SU-DHL-6 (cell line): ENCODE results near the gene CHRM2.

Experiments
- H2AFZ ChIP-seq: fragments of 200-600 bp; sonication (generic); 2 replicates; pipeline ENCODE4 v1.6.1; 2014; ENCODE audit warnings: low read depth, mild to moderate bottlenecking, moderate library complexity, mixed read lengths, antibody characterized with exemption, low read length; ENCODE audit not compliant: severe bottlenecking
- H3F3A ChIP-seq: fragments of 200-600 bp; shearing (Covaris generic); 2 replicates; pipeline ENCODE4 v1.6.0; 2016; ENCODE audit warnings: antibody characterized with exemption, mild to moderate bottlenecking; ENCODE audit not compliant: insufficient read depth
- H3K27ac ChIP-seq: fragments of 200-600 bp; sonication (generic); 2 replicates; pipeline ENCODE4 v1.5.1; 2016; ENCODE audit warnings: low read depth, mild to moderate bottlenecking, low read length, moderate library complexity, mixed read lengths
- H3K27me3 ChIP-seq: fragments of 200-600 bp; sonication (generic), shearing (Covaris generic); 2 replicates; pipeline ENCODE4 v1.6.0; 2014; ENCODE audit warnings: mild to moderate bottlenecking, low read length
- H3K36me3 ChIP-seq: fragments of 200-600 bp; sonication (generic); 2 replicates; pipeline ENCODE4 v1.6.1; 2014; ENCODE audit warnings: mild to moderate bottlenecking, low read length, mixed read lengths
- H3K4me2 ChIP-seq: fragments of 300-600, 200-600 bp; shearing (Covaris generic), sonication (generic); 2 replicates; pipeline ENCODE4 v1.6.0; 2014; ENCODE audit warnings: low read length, low read depth, mild to moderate bottlenecking; ENCODE audit not compliant: poor library complexity, severe bottlenecking
- H3K4me3 ChIP-seq: fragments of 200-600 bp; sonication (generic); 2 replicates; pipeline ENCODE4 v1.5.1; 2014; ENCODE audit warnings: antibody characterized with exemption, low read length, mild to moderate bottlenecking, mixed read lengths; ENCODE audit not compliant: insufficient read depth, poor library complexity, severe bottlenecking
- H3K79me2 ChIP-seq: fragments of 200-600 bp; sonication (generic); 2 replicates; pipeline ENCODE4 v1.6.1; 2014; ENCODE audit warnings: mild to moderate bottlenecking, low read length, moderate library complexity; ENCODE audit not compliant: insufficient read depth
- H3K9ac ChIP-seq: fragments of 200-600 bp; sonication (generic); 2 replicates; pipeline ENCODE4 v1.7.0; 2014; ENCODE audit warnings: mild to moderate bottlenecking, low read length
- H3K9me2 ChIP-seq: fragments of 200-600 bp; sonication (generic); replicated peaks from 2 replicates; pipeline ENCODE4 v1.6.1; 2014; ENCODE audit warnings: low read length; ENCODE audit not compliant: insufficient read depth
- H3K9me3 ChIP-seq: fragments of 200-600 bp; sonication (generic); 2 replicates; pipeline ENCODE4 v1.6.1; 2014; ENCODE audit warnings: low read length, mixed read lengths; ENCODE audit not compliant: insufficient read depth
- H4K20me1 ChIP-seq: fragments of 200-600 bp; sonication (generic); 2 replicates; pipeline ENCODE4 v1.6.1; 2014; ENCODE audit warnings: low read depth, mild to moderate bottlenecking, antibody characterized with exemption, low read length, moderate library complexity, mixed read lengths
- EZH2phosphoT487 ChIP-seq: fragments of 200-600 bp; sonication (generic), shearing (Covaris generic); conservative IDR thresholded peaks from 2 replicates; pipeline ENCODE4 v1.6.1; 2018; ENCODE audit warnings: mild to moderate bottlenecking, antibody characterized with exemption, low read length, moderate library complexity, mixed read lengths
- TF ChIP-seq, protein P1 (sequence below): fragments of 200-600 bp; sonication (generic); IDR thresholded peaks from one replicate; pipeline ENCODE4 v1.5.1; 2017; ENCODE audit warnings: antibody characterized with exemption, mild to moderate bottlenecking, low read length, moderate library complexity; ENCODE audit not compliant: insufficient read depth, poor library complexity, severe bottlenecking

Gene CHRM2

DNA sequence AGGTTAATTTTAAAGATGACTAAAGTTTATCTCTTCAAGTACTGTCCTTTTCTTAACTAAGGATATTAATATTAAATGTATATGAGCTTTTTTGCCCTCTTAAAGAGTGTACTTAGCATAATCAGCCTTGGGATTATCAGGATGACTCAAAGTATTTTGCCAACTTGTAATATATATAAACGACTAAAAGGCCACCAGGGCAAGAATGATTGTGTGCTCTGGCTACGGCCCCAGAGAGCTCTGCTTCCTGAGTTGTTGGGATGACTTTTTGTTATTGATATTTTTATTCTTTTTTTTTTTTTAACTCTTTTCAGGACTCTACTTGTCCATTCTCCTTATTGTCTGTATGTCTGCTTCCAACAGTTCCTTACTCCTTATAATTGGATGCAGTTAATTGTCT, 14.8 kb upstream of the CHRM2 start:
- H3K27me3 ChIP-seq = no peaks in the 10 kb centered on the region
- H3K9me2 ChIP-seq = no peaks in the 10 kb centered on the region
- no peaks in the 10 kb centered on the region for H3K9me3 ChIP-seq
- no peak overlapping the region for H2AFZ ChIP-seq
- no peaks in the 10 kb centered on the region for H3K36me3 ChIP-seq
- H3K4me3 ChIP-seq = no peak overlapping the region
- TF ChIP-seq, protein P1, sequence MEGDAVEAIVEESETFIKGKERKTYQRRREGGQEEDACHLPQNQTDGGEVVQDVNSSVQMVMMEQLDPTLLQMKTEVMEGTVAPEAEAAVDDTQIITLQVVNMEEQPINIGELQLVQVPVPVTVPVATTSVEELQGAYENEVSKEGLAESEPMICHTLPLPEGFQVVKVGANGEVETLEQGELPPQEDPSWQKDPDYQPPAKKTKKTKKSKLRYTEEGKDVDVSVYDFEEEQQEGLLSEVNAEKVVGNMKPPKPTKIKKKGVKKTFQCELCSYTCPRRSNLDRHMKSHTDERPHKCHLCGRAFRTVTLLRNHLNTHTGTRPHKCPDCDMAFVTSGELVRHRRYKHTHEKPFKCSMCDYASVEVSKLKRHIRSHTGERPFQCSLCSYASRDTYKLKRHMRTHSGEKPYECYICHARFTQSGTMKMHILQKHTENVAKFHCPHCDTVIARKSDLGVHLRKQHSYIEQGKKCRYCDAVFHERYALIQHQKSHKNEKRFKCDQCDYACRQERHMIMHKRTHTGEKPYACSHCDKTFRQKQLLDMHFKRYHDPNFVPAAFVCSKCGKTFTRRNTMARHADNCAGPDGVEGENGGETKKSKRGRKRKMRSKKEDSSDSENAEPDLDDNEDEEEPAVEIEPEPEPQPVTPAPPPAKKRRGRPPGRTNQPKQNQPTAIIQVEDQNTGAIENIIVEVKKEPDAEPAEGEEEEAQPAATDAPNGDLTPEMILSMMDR = no peak
- TF ChIP-seq EZH2phosphoT487 = no peak
- H4K20me1 ChIP-seq = no peaks in the 10 kb centered on the region
- no peak overlapping the region for H3K9ac ChIP-seq
- H3K79me2 ChIP-seq = no peaks in the 10 kb centered on the region
- no peak overlapping the region for H3K27ac ChIP-seq
- no peaks in the 10 kb centered on the region for H3F3A ChIP-seq
- no peak overlapping the region for H3K4me2 ChIP-seq

DNA sequence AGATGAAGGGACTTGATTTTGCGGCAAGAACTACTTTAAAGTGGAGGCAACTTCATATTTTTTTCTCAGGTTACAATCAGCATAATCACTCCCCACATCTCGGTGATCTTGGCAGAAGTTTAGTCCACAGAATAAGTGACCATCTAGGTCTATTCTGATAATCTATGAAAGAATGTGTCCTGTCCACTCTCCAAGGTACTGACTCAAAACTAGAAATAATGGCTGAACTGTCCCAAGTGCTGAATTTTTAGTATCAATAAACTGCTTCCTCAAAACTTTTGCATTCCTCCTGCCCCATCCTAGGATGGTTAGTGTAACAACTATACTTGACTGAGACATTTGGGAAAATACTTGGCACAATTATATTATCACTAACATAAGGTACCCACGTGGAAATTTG, 10.9 kb upstream of the CHRM2 start:
- Histone ChIP-seq H3K27me3 (no peaks in the 10 kb centered on the region), H3F3A (no peaks in the 10 kb centered on the region), H3K9me3 (no peaks in the 10 kb centered on the region), H3K9me2 (no peaks in the 10 kb centered on the region), H4K20me1 (no peaks in the 10 kb centered on the region), H3K36me3 (no peaks in the 10 kb centered on the region), H3K27ac (no peak overlapping the region), H3K4me2 (no peak overlapping the region), H2AFZ (no peak overlapping the region), H3K79me2 (no peaks in the 10 kb centered on the region), H3K9ac (no peak overlapping the region), H3K4me3 (no peak overlapping the region)
- TF ChIP-seq, protein P1 = no peak
- TF ChIP-seq EZH2phosphoT487 = no peak

DNA sequence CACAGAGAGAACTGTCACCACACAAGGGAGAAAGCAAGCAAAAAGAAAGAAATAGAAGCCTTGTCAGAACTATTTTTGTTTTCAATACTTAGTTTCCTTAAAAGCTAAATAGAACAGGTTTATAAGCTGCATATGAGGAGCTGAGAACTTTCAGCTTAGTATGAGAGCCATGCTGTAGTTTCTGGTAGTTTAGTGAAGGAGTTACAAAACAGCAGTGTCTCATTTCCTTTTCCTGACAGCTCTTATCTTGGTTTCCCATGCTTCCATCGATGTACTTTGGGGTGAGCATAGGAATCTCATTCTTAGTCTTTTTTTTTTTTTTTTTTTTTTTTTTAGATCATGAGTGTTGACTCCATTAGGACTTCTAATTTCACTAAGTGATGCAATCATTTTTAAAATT, 8.6 kb upstream of the CHRM2 start:
- Histone ChIP-seq H3K9me2 (no peaks in the 10 kb centered on the region), H3K27ac (no peak overlapping the region), H3K36me3 (no peaks in the 10 kb centered on the region), H2AFZ (no peak overlapping the region), H3K9me3 (no peaks in the 10 kb centered on the region), H3K9ac (no peak overlapping the region), H3K4me3 (no peak overlapping the region), H3K4me2 (no peak overlapping the region), H3F3A (no peaks in the 10 kb centered on the region), H3K27me3 (no peaks in the 10 kb centered on the region), H3K79me2 (no peaks in the 10 kb centered on the region), H4K20me1 (no peaks in the 10 kb centered on the region)
- no peak for TF ChIP-seq EZH2phosphoT487
- TF ChIP-seq, protein P1 = no peak

DNA sequence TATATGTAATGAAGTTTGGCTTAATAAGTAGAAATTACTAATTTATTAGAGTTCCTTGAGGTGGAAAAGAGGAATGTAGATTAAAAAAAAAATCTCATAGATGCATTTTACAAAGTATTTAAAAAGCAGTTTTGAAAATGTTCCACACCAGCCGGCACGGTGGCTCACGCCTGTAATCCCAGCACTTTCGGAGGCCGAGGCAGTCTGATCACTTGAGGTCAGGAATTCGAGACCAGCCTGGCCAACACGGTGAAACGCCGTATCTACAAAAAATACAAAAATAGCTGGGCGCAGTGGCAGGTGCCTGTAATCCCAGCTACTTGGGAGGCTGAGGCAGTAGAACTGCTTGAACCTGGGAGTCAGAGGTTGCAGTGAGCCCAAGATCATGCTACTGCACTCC, 3.2 kb upstream of the CHRM2 start:
- H3K36me3 ChIP-seq = no peaks in the 10 kb centered on the region
- no peaks in the 10 kb centered on the region for H3K9me2 ChIP-seq
- no peaks in the 10 kb centered on the region for H4K20me1 ChIP-seq
- H3K27me3 ChIP-seq = no peaks in the 10 kb centered on the region
- TF ChIP-seq, protein P1 = no peak
- no peak for TF ChIP-seq EZH2phosphoT487
- H2AFZ ChIP-seq = no peak overlapping the region
- H3K9me3 ChIP-seq = no peaks in the 10 kb centered on the region
- no peak overlapping the region for H3K9ac ChIP-seq
- H3K4me3 ChIP-seq = no peak overlapping the region
- H3K4me2 ChIP-seq = no peak overlapping the region
- no peak overlapping the region for H3K27ac ChIP-seq
- no peaks in the 10 kb centered on the region for H3F3A ChIP-seq
- no peaks in the 10 kb centered on the region for H3K79me2 ChIP-seq
